ENCODE measurements around the gene ESR2.
"Not testable (repeated sequence)": the region's sequence is repeated elsewhere in the genome, so short reads cannot be mapped to it uniquely, and the experiment has no call there.

ESR2 gene

DNA sequence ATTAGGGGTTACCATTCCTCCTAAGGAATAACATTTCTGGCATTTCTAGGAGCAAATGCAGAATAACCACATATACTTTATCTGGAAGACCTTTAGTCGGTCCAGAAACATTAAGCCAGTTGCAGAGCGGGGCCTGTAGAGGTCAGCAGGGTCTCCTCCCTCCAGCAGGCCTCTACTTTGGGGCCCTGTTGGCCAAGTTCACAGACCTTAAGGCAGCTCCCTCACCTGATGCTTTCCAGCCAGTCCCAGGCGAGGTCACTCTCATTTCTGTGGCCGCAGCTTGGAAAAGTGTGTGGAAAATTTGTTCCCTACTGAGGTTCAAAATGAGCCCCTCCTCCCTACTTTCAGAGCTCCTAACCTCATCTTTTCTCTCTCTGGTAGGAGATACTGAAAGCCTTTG is 74.1 kb downstream of the ESR2 start:
- no peak for DNase-seq

DNA sequence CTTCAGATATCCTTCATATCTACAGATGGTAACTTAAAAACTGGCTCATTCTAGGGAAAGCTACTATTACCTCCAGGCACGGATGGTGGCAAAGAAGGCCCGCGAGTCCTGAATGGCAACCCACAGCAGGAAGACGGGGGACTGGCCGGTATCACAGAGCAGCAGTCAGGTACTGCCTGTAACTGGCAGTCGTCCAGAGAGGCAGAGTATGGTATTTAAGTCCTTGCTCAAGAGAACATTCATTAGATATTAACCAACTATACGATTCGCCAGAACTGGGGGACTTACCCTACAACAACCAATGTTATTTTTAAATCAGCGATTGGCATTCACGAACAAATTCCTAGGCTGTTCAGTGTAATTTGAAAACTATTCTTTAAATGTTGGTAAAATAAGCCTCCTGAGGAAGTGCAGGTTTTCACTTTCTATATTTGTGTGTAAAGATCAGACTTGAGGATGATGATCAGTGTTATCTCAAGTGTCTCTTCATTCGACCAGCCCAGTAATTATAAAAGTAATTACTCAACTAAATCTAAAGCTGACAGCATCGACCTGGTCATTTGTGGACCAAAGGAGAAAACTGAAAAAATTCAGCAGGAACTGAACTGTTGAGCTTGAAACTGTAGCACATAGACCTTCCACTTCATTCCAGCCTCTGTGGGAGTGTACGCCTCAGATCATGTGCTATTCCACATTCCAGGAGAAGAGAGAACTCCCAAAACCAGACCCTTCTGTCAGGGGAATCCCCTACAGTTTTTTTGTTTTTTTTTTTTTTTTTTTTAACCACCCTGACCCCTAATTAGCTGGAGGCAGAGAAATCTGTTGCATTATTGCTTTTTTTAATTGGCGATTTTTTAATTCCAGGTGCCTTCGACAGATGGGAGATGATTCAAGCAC is 75.6 kb downstream of the ESR2 start:
- DNase-seq = no peak

DNA sequence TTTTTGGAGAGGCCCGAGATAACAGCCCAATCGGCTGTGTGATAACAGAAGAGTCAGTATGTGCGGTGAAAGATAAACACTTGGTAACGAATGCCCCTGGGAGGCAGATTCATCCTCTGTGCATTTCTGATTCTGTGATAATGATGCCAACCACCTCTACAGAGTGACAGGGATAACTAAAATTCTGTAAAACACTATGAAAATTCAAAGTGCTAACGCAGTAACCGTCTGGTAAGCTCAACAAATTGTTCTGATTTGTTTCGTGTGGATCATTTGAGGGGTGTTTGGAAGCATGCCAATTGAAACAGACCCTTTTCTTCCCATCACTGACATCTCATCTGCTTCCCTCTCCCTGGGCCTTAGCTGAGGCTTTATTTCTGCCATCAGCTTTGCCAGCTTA is 76.3 kb downstream of the ESR2 start:
- DNase-seq = no peak

DNA sequence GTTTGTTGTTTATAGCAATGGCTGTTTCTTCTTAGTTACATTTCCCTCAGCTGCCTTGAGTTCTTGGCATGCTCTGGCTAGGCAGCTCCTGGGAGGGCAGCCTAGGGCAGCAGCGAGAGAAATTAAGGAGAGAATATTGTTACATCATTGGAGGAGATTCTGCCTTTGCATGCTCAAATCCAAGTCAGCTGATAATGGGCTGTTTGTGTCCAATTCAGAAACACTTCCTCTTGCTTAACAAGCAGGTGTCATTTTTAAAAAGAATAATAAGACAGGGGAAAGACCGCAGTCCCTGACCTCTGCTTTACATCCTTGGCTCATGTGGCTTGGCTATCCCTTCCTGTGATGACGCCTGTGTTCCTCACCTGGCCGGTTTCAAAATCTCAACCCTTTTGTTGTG is 76.9 kb downstream of the ESR2 start:
- DNase-seq = no peak

DNA sequence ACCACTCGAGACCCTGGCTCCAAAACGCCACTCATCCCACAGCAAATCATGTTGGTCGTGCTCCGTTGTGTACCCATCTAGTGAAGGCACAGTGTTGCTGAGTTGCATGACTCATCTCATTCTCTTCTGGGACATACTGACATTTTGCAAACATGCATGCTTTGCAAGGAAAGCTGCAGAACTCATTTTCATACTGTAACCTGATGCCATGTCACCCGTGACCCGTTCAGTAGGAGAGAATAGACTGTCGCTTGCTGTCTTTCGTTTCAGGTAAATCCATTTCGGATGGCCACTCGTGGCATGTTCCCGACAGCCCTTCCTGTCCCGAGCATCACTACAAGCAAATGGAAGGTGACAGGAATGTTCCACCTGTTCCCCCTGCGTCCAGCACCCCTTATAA is 78.2 kb downstream of the ESR2 start:
- no peak for DNase-seq

DNA sequence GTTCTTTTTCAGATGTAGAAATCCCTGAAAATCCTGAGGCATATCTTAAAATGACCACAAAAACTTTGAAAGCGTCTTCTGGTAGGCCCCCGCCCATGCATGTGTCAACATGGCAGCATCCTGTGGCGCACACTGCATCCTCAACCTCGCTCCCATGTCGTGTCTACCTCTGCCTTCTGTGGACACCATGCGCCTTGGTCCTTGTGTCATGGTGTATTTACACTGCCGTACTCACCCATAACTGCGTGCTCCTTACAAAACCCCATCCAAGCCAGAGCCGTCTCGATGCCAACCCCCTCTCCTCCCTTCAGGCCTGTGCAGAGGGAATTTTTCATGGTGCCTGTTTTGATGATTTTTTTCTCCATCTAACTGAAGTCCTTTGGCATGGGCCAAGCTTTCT is 78.9 kb downstream of the ESR2 start:
- no peak for DNase-seq

DNA sequence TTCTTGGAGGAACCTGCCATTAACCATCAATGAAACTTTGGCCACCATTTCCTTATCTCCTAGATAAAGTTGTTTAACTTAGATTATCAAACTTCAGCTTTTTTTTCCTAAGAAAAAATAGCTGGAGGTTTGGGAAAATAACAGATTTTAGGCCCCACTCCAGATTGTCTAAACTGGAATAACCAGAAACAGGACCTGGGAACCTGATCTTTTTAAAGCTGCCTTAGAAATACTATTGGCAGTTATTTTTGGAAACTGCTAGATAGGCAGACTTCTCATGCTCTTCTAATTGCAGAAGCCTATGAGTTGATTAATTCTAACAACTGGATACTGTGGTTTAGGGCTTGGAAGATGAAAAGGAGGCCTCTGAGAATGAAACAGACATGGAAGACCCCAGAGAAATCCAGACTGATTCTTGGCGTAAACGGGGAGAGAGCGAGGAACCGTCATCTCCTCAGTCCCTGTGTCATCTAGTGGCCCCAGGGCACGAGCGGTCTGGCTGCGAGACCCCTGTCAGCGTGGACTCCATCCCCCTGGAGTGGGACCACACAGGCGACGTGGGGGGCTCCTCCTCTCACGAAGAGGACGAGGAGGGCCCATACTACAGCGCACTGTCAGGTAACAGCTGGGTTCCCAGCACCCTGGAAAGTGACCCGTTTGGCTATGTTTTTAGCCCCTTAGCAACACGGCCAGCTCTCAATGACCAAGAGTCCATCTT is 80.2 kb downstream of the ESR2 start:
- DNase-seq = no peak

DNA sequence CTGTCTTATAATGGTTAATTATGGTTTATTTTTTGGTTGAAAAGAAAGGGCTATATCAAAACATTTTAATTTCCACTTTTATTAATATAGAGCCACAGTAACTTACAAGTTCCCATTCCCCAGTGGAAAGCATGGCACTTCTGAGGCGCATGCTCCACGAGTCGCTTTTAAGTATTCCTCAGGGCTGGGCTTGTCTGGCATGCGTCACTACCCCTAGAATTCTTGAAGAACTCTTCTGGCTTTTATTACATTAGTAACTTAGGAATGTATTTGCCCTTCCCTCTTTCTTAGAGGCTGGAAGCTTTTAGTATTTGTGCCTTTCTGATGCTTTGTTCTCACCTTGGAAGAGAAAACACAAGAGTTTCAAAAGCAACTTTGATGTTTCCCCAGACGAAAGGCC is 81.1 kb downstream of the ESR2 start:
- DNase-seq = no peak

DNA sequence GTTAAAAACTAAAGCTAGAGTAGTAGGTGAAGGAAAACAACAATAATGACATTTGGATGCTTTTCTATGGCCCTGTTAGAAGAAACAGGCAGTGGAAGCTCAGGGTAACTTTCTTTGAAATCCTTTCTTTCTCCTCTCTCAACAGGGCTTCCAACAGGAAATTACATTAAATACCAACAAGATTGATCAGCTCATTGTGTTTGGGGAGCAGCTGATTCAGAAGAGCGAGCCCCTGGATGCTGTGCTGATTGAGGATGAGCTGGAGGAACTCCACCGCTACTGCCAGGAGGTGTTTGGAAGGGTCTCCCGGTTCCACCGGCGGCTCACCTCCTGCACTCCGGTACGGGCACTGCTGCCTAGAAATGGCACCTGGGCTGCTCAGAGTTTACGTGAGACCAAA is 81.5 kb downstream of the ESR2 start:
- DNase-seq = no peak

DNA sequence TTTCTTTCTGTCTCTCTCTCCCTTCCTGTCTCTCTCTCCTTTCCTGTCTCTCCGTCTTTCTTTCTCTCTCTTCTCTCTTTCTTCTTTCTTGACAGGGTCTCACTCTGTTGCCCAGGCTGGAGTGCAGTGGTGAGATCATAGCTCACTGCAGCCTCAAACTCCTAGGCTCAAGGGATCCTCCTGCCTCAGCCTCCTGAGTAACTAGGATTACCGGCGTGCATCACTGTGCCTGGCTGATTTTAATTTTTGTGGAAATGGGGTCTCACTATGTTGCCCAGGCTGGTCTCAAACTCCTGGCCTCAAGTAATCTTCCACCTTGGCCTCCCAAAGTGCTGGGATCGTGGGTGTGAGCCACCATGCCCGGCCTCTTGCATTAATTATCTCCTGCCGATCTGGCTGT is 83.3 kb downstream of the ESR2 start:
- DNase-seq = not testable (repeated sequence)

DNA sequence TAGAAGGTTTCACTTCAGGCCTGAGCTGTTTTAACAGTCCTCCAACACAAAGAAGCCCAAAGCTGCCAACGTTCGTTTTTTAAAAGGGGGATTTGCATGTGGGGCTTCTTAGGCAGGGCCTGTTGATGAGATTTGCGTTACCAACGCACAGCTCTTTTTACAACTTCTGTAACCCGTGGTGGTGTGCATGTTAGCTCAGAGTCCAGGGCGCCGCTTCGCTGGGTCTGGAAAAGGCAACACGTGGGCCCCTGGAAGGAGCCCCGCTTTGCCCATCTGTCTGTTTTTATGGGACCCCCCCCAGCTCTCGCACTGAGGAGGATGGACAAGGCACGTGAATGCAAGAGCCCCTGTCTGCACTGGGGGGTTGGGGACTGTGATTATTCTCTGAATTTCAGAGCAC is 84.0 kb downstream of the ESR2 start:
- no peak for DNase-seq

DNA sequence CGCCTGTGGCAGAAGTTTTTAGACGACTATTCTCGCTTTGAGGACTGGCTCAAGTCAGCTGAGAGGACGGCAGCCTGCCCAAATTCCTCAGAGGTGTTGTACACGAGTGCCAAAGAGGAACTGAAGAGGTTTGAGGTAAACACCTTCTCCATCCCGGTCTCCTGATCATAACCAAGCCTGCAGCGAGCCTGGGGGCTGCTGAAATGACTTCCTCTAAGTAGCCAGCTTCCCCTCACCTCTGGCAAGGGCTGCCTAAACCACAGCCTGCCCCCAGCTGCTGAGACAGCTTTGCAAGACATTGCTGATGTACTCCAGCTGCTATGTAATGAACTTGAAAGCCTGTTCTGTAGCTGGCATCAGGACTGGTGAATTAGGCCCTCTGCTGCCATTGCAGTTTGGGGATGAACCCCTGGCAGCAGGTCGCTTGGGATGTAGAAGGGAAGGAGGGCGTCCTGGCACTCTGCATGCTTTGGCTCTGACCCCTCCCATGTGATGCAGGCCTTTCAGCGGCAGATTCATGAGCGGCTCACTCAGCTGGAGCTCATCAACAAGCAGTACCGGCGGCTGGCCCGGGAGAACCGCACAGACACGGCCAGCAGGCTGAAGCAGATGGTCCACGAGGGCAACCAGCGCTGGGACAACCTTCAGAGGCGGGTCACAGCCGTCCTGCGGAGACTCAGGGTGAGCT is 84.6 kb downstream of the ESR2 start:
- no peak for DNase-seq

DNA sequence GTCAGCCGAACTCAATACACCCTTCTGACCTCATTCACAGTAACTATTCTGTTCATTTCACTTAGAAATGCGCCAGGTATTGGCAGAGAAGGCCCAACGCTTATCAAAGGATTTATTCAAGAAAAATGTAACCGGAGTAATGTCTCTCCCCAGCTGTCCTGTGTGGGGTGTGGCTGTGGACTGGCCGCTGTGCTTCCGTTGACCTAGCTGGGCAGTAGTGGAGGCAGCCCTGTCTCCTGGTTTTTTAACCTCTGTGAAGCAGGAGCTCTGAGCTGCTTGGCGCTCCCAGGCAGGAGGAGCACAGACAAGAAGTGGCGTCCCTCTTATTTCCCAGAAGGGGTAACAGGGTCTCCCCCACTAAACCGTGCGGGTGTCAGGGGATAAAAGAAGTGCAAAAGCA is 85.2 kb downstream of the ESR2 start:
- no peak for DNase-seq

DNA sequence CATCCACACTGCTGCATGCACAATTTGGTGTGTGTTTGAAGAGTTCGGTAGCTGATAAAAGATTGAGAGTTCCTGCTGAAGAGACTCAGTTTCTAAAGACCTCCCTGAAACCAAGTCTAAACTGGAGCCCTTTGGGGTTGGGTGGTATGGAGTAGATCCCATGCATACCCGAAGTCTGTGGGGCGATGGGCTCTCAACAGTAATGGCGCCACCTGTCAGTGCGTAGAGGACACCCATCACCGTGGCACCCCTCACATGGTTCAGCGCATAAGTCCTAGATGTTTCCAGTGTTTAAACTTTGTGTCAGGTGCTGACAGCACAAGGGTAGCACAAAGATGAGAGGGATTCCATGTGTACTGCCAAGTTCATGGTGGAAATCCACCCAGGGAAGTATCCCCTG is 85.9 kb downstream of the ESR2 start:
- DNase-seq = no peak

DNA sequence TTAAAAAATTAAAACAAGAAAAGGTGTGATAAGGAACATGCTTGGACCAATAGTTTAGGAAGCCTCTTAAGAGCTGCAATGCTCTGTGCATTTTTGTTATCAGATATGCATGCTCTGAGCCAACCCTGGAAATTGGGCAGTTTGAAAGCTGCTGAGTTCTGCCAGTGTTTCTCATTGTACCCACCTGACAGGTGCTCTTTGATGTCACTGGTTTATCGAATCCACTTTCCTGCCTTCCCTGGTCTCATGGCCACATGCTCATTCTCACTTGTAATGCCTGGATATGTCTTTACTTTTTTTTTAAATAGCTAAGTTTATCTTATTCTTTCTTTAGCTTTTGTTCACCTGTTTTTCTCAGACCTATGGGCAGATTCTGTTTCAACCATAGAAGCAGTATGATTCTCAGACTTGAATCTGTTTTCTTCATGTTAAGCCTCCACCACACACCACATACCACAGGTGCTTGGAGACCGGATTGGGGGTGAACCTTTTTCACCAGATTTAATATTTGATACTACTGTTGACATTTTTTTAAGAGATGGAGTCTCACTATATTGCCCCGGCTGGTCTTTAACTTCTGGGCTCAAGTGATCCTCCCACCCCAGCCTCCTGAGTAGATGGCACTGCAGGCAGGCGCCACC is 90.7 kb downstream of the ESR2 start:
- no peak for DNase-seq

DNA sequence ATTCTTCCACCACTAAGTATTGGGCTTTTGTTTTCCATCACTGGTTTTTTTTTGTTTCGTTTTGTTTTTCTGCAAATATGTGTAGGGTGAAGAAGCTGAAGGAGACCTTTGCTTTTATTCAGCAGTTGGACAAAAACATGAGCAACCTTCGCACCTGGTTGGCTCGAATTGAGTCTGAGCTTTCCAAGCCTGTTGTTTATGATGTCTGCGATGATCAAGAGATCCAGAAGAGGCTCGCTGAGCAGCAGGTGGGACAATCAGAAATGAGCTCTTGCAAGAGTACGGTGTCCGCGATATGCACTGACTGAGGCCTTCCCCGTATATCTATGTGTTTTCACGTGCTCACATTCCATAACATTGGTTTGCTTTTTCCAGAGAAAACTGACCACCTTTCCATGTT is 91.5 kb downstream of the ESR2 start:
- no peak for DNase-seq

DNA sequence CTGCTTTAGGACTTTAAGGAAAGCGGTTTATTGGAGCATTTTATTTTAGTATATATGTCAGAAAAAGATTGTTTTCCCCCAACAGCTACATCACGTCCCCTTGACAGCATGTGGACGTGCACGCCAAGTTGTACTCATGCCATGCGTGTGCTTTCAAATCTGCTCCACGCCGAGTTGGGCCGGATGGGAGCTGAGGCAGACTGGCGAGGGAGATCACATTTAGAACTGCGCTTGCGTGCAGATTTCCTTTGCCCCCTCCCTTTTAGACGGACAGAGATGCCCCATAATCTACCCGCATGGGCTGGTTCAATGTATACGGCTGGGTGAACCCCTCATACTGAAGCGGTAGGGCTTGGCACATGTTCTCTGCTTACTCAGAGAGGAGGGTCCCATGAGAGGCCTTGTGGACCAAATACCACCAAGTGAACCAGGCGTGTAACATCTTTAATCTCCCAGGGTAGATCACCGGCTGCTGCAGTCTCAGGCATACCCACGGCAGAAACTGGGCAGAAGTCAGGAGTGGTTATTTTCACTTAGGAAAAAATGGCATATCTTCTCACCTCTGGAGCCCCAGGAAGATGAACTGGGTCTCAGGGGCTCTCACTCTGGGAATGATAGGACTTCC is 92.1 kb downstream of the ESR2 start:
- no peak for DNase-seq

DNA sequence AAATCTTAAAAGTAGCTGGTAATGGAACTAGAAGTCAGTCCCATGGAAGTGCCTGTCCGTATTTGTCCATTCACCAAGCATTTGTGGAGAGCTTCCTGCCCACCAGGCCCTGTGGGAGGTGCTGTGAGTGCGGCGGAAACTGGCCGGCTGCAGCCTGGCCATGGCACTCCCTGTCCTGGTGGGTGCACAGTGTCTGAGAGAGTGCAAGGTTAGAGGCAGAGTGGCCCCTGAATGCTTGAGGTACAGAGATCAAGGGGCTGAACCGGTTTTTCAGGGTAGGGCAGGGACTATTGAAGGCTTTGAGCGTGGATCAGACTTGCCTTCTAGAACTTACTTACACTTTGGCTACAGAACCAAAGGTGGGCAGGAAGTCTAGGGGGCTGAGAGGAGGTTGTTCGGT is 92.9 kb downstream of the ESR2 start:
- DNase-seq = no peak

DNA sequence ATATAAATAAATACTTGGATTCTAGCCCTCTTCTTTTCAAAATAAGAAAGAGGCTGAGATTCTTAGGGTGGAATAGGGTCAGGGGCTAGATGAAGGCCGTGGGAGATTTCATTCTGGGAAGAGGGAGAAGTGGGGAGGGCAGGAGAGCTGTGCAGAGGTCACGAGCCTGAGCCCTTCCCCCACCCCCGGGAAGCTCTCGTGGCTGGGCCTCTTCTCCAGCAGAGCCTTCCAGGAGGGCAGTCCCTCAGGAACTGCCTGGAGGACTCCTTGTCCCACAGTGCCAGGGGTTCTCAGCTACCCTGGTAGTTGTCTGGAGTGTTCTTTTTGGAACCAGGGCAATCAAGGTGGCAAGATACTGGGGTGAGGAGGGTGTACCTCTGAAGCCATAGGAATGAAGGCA is 94.0 kb downstream of the ESR2 start:
- no peak for DNase-seq

DNA sequence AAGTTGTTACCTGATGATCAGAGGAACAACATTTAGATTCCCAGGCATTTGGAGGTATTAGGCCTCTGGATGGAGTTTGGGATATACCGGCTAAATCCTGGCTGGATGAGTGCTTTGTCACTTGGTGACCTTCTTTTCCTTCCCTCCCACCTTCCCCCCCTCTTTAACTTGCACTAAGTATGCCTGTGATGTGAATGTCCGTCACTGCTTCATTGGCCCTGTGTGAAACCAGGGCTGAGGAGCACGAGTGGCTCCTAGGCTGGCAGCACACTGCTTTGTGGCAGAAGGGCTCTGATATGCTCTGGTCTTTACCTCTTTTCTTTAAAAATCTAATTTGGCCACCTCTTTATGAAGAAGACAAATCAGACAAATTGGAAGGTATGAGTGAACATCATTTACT is 95.7 kb downstream of the ESR2 start:
- no peak for DNase-seq

DNA sequence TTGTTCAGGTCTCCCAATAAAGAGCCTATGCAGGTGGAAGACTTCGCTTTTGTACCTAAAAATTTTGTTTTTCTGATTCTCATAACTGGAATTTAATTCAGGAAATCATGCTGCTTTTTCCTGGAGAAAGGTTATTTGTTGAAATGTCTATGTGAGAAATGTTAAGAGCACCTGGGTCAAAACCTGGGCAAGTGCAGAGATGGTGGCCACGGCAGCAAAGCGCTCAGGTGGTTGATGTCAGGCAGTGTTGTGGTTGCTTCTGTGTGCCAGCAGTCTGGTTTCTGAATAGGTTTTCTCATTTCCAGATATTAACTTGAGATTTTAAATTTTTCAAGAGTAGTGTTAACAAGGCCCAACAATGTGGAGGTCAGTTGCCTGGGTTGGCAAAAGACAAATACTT is 96.2 kb downstream of the ESR2 start:
- no peak for DNase-seq

DNA sequence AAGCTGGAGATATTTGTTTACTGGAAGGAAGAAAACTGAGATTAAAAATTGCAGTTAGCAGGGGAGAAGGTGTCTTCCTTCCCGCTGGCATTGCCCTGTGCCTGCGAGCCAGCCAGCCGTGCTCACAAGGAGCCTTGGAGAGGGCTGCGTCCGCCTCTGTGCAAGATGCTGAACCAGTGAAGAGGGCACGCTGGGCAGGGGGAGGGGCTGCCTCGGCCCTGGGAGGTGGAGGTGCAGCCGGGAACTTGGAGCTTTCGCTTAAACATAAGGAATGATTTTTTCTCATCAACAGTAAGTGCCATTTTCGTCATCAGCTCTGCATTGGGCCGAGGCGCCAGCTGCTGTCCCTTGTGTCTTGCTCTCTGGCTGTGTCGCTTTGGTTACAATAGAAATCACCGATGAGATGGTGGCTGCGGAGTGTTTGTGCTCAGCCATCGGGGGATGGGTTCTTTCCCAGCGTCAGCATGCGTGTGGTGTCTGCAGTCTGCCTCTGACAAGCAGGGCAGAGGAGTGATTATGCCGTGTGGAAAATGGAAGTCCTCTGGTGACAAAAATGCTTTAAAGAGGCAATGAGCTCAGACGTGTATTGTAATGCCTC is 97.3 kb downstream of the ESR2 start:
- peak in 1 of 6 experiments; percentile 1 for DNase-seq

DNA sequence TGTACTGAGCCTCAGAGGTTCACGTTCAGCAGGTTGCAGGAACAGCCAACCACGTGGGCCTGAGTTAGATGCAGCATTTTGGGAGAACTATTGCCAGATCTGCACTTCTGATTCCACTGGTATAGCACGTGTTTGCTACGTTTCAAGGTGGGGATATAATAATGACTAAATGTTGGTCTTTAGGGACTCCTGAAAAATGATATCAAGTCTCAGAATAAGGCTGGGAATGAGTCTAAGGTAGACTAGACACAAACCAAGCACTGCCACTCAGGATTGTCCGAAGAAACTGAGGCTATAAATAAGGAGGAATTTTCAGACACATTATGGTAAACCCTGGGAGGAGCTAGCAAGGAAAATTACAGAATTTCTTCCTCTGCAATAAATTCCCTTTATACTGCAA is 98.1 kb downstream of the ESR2 start:
- DNase-seq = no peak

Data from stimulated activated naive CD4-positive, alpha-beta T cell (primary cell).